Measurements from ENCODE around the gene GRB2.
A peak's percentile ranks its signal among the peaks of the same experiment; 100 is the strongest.

The GRB2 gene

GRCh38 chr17:75414488-75414887 lies 9.0 kb upstream of the GRB2 start:
- no peak for DNase-seq (ENCODE audit: low read depth in 2 of 2)

- DNase-seq (ENCODE audit: low read depth in 2 of 2) = peak; percentile 41 to 49
Observed at GRCh38 chr17:75412455-75413317, 7.2 kb upstream of the GRB2 start.

- no peak for DNase-seq (ENCODE audit: low read depth in 2 of 2)
Observed at GRCh38 chr17:75411328-75412067, 6.0 kb upstream of the GRB2 start.

GRCh38 chr17:75410141-75410540 lies 4.7 kb upstream of the GRB2 start:
- DNase-seq (ENCODE audit: low read depth in 2 of 2) = no peak

- no peak for DNase-seq (ENCODE audit: low read depth in 2 of 2)
Observed at GRCh38 chr17:75407655-75408352, 2.3 kb upstream of the GRB2 start.

DNA sequence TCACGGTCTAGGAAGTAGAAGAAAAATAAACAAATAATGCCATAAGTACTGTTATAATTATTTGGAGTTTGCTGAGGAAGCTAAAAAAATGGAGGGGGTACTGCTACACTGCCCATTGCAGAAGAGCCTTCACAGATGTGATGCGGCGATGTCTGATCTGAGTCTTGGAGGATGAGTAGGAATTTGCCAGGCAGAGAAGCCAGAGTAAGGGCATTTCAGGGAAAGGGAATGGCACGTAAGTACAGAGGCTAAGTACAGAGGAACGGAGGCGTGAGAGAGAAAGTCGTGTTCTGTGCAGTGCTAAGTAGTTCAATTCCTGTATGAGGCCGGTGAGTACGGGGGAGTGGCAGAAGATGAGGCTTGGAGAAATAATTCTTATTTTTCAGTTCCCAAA lies 741 bp upstream of the GRB2 start:
- no peak for DNase-seq (ENCODE audit: low read depth in 2 of 2)

DNA sequence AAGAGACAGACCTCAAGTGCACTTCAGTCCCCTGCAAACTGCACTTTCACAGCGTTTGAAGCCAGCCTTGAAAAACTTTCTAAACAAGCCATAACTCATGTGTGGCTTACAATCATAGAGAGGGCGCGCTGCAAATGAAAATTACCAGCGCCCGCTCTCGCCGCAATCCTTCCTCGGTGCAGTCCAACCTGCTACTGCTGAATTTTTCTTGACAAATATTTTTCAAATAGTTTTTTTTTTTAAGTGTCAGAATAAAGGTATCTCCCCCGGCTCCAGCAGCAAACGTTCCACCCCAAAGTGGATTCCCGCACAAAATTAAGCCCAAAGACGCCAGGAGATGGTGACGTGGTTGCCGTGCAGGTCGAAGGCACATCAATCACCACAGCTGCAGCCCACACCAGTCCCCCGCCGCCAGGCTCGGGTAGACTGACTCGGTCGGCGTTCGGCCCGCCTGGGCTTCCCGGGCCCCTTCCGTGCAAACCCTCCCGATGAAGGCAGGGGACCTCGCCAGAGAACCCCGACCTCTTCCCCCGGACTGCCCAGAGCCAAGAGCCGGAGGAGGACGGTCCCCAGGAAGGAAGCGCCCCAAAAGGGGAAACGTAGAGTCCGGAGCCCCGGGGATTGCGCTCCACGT lies 630 bp downstream of the GRB2 start:
- DNase-seq (ENCODE audit: low read depth in 2 of 2) = no peak

GRCh38 chr17:75404223-75404730 lies 1.2 kb downstream of the GRB2 start:
- peak in 1 of 2 experiments; percentile 41 for DNase-seq (ENCODE audit: low read depth in 2 of 2)

GRCh38 chr17:75403131-75403530 lies 2.3 kb downstream of the GRB2 start:
- no peak for DNase-seq (ENCODE audit: low read depth in 2 of 2)

- DNase-seq (ENCODE audit: low read depth in 2 of 2) = no peak
Observed at GRCh38 chr17:75402026-75402425, 3.5 kb downstream of the GRB2 start.

DNA sequence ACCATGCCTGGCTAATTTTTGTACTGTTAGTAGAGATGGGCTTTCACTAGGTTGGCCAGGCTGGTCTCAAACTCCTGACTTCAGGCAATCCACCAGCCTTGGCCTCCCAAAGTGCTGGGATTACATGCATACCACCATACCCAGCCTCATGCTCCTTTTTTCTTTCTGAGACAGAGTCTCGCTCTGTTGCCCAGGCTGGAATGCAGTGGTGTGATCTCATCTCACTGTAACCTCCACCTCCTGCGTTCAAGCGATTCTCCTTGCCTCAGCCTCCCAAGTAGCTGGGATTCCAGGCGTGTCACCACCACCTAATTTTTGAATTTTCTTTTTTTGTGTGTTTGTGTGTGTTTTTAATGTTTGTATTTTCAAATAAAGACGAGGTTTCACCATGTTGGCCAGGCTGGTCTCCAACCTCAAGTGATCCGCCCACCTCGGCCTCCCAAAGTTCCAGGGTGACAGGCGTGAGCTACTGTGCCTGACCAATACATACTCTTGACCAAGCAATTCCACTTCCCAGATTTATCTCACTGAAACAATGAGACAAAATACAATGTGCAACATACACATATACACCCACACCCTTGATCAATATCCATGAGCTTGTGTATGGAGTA lies 5.0 kb downstream of the GRB2 start:
- DNase-seq (ENCODE audit: low read depth in 2 of 2) = no peak

- no peak for DNase-seq (ENCODE audit: low read depth in 2 of 2)
Observed at GRCh38 chr17:75398279-75398678, 7.2 kb downstream of the GRB2 start.

DNA sequence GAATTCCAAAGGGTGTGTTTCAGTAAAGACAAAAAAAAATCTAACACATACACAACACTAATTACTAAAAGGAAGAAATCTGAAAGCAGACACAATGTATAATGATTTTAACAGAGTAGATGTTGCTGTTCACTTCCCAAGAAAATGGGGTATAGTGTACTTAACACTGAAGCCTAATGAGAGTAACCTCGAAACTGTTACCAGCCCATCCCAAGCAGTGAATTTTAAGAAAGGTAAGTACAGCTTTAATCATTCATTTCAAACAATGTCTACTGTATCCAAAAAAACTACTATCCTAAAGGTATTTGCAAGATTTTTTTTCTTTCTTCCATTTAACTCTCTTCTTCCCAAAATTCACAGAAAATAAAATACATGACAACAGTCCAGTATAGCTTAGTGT lies 8.3 kb downstream of the GRB2 start:
- DNase-seq (ENCODE audit: low read depth in 2 of 2) = no peak

GRCh38 chr17:75396796-75397195 lies 8.7 kb downstream of the GRB2 start:
- DNase-seq (ENCODE audit: low read depth in 2 of 2) = no peak

DNA sequence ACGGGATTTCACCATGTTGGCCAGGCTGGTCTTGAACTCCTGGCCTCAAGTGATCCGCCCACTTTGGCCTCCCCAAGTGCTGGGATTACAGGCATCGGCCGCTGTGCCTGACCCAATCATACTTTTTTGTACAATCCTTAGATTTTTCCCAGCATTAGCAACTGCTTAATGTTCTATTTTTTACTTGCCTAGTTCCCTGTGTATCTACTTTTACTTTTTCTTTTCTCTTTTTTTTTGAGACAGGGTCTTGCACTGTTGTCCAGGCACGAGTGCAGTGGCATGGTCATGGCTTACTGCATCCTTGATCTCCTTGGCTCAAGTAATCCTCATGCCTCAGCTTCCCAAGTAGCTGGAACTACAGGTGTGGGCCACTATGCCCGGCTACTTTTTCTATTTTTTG lies 9.5 kb downstream of the GRB2 start:
- DNase-seq (ENCODE audit: low read depth in 2 of 2) = no peak

DNA sequence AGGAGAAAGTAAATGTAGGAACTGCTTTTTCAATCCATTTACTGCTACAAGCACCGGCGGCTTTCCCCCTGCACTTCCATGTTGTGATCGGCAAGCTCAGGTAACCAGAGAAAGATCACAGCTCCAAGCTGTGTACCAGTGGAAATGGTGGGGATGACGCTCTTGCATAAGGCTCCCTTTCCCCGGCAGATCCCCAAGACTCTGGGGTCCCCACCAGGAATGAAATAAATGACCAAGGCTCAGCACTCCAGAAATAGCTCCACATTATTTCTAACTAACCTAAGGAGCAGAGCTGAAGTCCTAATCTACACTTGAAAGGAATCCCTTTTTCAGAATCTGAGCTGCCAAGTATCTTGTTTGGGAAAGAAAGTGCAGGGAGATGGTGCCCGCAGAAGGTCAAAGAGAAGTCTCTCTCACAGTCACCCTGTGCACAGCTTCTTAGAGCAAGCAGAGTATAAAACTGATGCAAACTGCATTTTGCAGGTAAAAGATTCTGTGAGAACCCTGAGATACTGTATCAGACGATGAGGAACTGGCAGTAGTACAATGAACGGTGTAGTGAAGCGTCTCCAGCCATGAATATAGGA lies 11.1 kb downstream of the GRB2 start:
- no peak for DNase-seq (ENCODE audit: low read depth in 2 of 2)

DNA sequence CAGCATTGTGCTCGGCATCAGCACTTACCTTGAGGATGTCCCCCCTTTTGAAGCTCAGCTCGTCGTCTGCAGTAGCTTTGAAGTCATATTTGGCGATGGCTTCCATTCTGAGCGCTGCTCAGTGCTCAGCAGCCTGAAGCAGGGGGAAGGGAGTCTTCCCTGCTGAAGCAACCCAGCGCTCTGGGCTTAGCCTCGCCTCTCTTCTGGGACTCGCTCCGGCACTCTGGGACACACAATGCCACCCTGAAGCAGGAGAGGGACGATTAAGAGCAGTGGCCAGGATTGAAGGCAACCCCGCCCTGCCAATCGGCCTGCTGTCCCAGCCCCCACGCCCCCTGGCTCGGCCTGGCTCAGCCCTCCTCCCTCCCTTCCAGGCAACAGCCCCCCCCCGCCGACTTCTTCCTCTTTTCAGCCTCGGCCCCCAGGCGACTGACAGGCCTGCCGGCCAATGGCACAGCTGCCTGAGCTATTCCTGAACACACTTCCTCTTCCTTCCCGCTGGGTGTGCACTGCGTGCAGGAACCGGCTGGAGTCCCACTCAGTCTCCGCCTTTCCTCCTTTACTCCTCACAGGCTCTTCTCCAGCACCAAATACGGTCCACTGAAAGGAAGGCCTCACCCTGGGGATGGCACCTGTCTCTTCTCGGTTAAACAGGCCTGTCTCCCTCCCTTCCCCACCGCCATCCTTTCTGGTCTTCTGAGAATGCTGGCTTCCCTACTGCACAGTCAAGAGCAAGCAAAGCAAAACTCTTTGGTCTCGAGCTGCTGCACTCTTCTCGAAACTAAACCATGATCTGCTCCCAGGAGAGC lies 11.8 kb downstream of the GRB2 start:
- DNase-seq (ENCODE audit: low read depth in 2 of 2) = peak; percentile 96 to 98

DNA sequence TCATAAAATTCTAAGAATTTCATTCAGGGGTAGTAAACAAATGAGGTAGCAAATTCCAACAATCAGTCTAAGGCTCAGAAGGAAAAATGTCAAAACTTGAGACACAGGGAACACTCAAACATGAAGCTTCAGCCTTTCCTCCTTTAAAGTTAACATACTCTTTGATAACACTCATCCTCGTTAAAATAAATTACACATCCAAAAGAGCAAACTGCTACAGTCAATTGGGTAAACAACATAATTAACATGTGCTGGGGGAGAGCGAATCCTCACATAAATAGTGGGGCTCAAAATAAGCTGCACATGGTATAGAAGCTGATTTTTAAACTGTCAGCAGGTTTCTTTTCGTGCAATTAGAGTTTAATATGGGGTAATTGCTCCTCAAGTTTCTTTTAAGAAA lies 12.9 kb downstream of the GRB2 start:
- no peak for DNase-seq (ENCODE audit: low read depth in 2 of 2)

- DNase-seq (ENCODE audit: low read depth in 2 of 2) = no peak
Observed at GRCh38 chr17:75390982-75391381, 14.5 kb downstream of the GRB2 start.

DNA sequence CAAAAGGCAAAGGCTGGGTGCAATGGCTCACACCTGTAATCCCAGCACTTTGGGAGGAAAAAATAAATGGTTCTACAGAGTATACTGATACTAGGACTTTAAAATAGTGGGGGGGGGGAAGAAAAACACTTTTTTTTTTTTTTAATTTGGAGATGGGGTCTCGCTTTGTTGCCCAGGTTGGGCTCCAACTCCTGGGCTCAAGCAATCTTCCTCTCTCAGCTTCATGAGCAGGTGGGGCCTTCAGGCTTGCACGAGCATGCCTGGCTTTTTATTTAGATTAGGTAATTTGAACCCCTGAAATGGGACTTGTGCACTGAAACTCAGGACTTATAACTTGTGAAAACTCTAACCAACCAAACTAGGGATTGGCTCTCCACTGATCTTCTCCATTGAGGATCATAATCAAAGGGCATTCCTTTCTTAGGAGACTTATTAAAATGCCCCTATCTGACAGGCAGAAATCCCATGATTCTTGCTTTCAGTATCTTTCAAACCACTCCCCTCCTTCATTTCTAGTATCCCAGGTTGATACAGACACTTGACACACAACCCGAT lies 16.9 kb downstream of the GRB2 start:
- DNase-seq (ENCODE audit: low read depth in 2 of 2) = no peak
